ENCODE measurements around the gene LY6G6F. TPM values are rescaled to one million over a fixed set of nuclear protein-coding genes. Genes with fewer than 3 reads are reported as not detected.
"Not testable (repeated sequence)": the region's sequence is repeated elsewhere in the genome, so short reads cannot be mapped to it uniquely, and the experiment has no call there.

Gene LY6G6F
- polyA plus RNA-seq, 1 donor: not detected

DNA sequence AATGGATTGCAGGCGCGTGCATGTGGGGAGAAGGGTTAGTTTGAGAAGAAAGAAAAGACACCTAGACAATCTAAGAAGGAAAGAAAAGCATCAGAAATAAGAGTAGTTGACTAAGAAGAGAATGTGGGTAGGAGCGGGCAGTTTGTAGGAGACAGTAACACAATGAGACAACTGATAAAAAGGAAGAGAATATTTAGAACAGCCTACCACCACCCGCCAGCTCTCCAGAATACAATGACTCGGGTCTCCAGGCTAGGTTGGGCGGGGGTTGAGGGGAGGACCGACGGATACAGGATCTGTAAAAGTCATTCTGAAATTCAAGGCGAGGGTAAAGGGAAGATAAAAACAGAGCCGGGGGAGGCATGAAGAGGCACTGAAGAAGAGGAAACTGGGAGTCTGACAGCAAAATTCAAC is 4.3 kb upstream of the LY6G6F start:
- DNase-seq (ENCODE audit: low read depth): no peak

DNA sequence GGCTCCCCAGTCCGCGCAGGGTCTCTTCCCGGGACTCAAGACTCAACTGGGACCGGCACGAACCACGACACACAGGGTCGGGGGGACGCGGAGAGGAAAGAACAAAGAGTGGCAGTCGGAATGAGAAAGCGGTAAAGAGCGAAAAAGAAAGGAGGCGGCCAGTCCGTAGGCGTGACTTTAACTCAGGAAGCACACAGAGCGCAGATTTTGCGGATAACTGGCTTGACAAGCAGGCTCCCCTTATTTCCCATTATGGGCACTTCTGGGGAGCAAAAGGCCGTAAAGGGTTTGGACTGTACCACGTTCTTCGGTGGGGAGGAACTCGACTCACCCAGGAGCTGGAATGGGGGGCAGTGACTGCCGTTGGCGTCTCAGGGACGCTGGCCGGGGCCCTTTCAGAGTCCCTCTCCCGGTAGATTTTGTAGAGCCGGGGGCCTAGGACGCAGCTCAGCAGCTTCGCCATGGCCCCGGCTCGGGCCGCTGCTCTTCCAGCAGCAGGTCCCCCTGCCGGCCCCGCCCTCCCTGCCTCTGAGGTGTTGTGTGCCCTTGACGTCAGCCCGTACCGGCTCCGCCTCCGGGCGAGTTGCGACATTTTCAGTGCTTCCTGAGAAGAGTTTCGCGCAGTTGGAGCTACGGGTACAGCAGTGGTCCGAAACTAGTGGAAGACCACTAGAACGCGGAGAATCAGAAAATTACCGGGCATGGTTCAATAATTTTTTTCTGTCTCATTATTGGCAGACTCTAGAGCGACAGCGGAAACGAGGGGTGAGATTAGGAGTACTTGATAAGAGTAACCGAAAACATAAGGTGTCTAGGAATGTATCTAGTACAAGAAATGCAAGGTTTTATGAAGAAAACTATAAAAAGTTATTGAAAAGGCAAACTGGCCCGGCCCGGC is 3.6 kb upstream of the LY6G6F start, which contains the start of gene ABHD16A:
TSS of gene ABHD16A (minus strand) at position 506 of the 898 bp plus-strand sequence. CDS start at position 463, 43 bp downstream.
- peak; percentile 99 for DNase-seq (ENCODE audit: low read depth)

GRCh38 chr6:31705931-31706330 is 735 bp upstream of the LY6G6F start:
- DNase-seq (ENCODE audit: low read depth): no peak

DNA sequence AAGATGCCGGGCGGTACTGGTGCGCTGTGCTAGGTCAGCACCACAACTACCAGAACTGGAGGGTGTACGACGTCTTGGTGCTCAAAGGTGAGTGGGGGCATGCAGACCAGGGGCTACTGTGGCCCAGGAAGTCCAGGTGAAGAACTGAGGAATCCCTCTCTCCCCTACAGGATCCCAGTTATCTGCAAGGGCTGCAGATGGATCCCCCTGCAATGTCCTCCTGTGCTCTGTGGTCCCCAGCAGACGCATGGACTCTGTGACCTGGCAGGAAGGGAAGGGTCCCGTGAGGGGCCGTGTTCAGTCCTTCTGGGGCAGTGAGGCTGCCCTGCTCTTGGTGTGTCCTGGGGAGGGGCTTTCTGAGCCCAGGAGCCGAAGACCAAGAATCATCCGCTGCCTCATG is 1.0 kb downstream of the LY6G6F start:
- no peak for DNase-seq (ENCODE audit: low read depth)

DNA sequence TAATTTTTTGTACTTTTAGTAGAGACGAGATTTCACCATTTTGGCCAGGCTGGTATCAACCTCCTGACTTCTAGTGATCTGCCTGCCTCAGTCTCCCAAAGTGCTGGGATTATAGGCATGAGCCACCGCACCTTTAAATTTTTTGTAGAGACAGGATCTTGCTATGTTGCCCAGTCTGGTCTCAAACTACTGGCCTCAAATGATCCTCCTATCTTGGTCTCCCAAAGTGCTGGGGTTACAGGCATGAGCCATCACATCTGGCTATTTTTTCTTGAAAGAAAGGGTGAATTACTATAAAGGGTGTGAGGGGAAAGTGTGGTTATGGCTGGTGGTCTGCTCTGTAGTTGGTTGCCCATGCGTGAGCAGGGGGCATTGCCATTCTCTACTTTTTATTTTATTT is 1.6 kb downstream of the LY6G6F start:
- no peak for DNase-seq (ENCODE audit: low read depth)

DNA sequence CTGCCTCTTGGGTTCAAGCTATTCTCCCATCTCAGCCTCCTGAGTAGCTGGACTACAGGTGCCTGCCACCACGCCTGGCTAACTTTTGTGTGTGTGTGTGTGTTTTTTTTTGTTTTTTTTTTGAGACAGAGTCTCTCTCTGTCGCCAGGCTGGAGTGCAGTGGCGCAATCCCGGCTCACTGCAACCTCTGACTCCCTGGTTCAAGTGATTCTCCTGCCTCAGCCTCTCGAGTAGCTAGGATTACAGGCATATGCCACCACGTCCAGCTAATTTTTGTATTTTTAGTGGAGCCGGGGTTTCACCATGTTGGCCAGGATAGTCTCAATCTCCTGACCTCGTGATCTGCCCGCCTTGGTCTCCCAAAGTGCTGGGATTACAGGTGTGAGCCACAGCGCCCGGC is 2.5 kb downstream of the LY6G6F start:
- DNase-seq (ENCODE audit: low read depth): not testable (repeated sequence)

DNA sequence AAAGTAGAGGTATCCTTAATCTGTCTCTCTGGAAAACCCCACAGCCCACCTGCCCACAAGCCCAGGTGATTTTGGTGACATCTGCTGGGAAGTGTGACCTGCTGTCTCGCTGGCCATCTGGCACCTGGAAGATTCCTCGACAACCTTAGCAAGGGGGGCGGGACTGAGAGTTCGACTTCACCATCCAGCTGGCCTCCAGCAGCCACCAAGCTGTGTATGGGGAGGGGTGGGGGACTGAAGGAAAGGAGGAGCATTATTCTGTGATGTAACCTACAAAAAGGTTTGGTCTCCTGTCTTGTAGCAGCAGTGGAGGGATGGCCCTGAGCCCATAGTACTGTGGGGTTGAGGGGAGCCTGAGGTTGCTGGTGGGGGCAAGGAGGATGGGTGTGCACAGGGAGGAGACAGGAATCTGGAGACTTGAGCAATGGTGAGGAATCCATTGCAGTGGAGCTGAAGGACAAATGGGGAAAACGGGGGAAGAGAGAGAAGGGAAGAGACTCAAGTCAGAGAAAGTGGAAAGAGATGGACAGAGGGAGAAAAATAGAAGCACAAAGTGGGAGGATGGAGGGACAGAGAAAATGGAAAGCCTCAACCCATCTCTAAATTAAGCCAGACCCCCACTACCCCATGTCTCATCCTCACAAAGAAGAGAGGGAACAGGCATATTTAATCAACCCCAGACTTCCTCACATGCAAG is 4.0 kb downstream of the LY6G6F start:
- no peak for DNase-seq (ENCODE audit: low read depth)

DNA sequence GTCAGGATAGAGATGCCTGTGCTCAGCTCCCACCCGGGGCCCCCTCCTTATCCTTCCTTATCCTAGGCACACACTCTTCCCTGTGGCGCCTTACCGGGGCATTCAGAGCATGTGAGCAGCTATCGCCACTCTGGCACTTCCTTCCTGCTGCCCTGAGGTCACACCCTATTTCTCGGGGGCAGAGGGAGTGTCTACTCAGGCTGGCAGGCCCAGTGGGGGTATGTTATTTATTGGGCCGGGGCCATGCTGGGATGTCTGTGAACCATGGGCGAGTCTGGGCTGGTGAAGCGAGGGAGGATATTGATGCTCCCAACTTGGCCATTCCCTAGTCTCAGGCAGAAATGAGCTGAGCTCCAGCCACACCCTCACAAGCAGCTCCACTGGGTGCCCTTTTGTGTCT is 4.6 kb downstream of the LY6G6F start:
- DNase-seq (ENCODE audit: low read depth): no peak

DNA sequence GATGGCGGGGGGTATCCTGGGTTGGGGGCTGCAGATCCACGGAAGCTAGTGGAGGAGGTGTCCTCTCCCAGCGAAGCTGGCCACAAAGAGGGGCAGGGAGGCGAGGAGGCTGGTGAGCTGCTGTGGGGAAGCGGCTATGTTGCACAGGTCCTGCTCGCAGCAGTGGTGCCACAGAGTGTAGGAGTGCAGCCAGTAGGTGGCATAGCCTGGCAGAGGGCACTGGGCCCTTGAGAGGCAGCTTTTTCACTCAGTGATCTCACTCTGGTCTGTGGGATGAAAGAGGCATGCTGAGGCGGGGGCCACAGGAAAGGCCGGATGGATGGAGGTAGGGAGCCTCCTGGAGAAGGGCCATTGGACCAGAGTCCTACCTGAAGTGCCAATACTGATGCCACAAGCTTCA is 5.6 kb downstream of the LY6G6F start:
- DNase-seq (ENCODE audit: low read depth): no peak

DNA sequence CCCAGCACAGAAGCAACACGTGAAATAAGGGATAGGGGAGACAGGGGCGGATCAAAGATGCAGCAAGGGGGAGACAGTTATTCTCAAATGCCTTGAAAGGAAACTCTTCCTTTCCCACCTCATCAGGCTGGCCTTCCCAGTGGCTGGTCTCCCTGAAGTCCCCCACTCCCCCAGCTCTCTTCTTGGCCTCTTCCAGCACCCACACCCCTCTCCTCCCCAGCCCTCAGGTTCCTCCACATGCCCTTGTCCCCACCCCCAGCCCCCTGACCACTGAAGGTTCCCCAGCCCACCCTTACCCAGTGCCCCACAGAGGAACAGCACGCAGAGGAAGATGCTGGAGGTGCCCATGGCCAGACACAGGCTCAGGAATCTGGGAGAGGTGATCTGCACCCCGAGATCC is 6.8 kb downstream of the LY6G6F start:
- DNase-seq (ENCODE audit: low read depth): no peak

DNA sequence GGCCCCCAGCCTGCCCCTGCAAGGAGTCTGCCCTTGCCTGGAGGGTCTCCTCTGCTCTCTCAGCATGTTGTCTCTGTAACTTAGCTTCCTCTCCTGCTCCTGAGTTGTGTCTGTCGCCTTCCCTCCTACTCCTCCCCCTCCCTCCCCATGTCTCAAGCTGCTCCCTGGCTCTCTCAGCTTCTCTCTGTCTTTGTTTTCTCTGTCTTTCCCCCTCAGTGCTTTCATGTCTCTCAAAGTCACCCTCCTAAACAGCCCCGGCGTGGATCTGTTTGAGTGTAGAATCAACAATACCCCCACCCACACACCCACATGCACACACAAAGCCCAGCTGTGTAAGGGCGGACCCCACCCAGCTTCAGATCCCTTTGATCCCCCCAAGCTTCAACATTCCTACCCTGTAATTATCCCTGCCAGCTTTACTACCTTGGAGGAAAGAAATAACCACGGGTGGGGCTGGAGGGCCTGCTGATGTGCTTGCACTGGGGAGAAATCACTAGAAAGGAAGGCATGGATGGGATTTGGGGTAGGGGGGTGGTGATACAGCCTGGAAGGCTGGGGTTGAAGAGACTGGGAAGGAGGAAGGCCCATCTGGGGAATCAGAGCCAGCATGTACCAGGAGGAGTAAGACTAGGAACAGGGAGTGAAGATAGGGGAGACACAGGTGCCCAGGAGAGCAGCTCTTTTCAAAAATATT is 7.5 kb downstream of the LY6G6F start:
- DNase-seq (ENCODE audit: low read depth): no peak

GRCh38 chr6:31715022-31715958 is 8.6 kb downstream of the LY6G6F start, which contains the start of gene LY6G6D:
TSS of gene LY6G6D (plus strand) at chr6:31715348. CDS start at chr6:31715356, 8 bp downstream.
- DNase-seq (ENCODE audit: low read depth): no peak

DNA sequence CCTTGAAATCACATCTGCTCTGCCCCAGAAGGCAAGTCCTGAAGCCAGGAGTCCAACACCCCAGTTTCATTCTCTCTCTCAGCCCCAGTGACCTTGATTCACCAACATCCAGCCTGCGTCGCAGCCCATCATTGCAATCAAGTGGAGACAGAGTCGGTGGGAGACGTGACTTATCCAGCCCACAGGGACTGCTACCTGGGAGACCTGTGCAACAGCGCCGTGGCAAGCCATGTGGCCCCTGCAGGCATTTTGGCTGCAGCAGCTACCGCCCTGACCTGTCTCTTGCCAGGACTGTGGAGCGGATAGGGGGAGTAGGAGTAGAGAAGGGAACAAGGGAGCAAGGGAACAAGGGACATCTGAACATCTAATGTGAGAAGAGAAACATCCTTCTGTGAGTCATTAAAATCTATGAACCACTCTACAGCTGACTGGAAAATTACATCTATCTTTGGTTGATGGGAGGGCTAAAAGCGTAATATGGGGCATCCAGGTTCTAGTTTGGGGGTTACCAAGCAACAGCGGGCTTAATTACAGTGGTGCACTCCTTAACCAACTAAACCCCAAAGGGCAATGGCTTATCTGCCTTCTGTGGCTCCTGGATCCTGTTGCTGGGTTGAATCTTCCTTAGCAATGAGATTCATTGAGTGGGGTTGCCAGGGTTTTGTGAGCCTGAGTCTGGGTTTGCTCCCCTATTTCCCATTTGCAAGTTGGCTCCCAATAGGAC is 11.0 kb downstream of the LY6G6F start:
- DNase-seq (ENCODE audit: low read depth): no peak

GRCh38 chr6:31718265-31718664 is 11.6 kb downstream of the LY6G6F start:
- DNase-seq (ENCODE audit: low read depth): no peak

DNA sequence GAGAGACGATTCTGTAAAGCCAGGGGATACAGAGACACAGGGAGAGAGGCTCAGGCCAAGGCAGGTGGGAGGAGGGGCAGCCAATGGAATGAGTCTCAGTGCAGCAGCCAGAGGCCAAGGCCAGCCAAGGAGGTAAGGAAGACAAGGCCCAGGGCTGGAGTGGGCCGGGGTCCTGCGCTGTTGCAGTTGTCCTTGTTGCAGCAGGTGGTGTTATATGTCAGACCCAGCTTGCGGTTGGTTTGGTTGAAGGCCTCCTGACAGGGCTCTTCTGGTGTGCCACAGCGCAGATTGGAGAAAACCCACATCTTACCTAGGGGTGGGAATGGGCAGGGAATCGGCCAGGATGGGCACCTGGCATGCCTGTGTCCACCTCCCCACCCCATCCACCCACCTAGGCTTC is 12.3 kb downstream of the LY6G6F start:
- no peak for DNase-seq (ENCODE audit: low read depth)

DNA sequence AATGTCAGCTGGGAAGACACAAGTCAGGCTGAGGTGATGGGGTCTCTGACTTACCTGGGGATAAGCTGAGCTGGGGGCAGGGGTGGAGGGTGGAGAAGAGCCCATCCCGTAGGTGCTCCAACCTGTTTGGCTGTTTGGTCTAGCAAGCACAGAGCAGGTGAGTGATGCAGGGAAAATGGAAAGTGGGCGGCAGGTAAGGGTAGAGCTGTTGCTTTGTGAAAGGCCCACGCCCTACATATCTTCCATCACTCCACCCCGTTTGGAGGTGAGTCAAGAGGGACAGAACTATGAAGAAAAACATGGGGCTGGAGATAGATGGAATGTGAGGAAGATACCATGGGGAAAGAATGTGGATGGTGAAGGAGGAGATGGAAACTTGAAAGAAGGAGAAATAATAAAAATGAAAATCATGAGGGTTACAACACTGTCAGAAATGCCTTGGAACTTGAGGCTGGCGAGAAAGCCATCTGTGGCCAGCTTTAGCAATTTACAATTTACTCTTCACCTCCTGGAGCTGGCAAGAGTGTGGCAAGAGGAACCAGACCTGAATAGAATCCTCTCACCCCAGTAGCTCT is 13.6 kb downstream of the LY6G6F start:
- DNase-seq (ENCODE audit: low read depth): no peak

GRCh38 chr6:31721351-31722020 is 14.8 kb downstream of the LY6G6F start, which contains the start of gene LY6G6C:
TSS of gene LY6G6C (minus strand) at chr6:31721746. CDS start at chr6:31721679, 67 bp downstream.
- no peak for DNase-seq (ENCODE audit: low read depth)

- DNase-seq (ENCODE audit: low read depth): no peak
Measured at GRCh38 chr6:31722173-31722572, 15.5 kb downstream of the LY6G6F start.

DNA sequence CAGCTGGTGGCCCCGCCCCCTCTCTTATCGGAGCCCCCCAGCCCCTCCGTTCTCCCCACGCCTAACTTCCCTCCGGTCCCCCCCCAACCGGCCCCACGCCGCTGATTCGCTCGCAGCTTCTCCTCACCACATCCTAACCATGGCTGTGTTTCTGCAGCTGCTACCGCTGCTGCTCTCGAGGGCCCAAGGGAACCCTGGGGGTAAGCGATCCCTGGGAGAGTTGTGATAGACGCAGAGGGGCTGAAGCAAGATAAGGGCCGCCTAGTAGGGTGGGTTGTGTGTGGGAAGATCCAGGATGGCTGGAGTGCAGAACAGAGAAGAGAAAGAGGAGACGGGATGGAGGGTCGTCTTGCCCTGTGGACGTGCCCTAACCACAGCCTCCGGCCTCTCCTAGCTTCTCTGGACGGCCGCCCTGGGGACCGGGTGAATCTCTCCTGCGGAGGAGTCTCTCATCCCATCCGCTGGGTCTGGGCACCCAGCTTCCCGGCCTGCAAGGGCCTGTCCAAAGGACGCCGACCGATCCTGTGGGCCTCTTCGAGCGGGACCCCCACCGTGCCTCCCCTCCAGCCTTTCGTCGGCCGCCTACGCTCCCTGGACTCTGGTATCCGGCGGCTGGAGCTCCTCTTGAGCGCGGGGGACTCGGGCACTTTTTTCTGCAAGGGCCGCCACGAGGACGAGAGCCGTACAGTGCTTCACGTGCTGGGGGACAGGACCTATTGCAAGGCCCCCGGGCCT is 16.7 kb downstream of the LY6G6F start, which contains the start of gene MPIG6B:
TSS of gene MPIG6B (plus strand) at position 129 of the 735 bp plus-strand sequence. CDS start at position 140, 11 bp downstream.
- DNase-seq (ENCODE audit: low read depth): no peak

All from forelimb muscle (tissue), 1 donor.